SK-N-SH (cell line): ENCODE results near the gene ADTRP.

Source experiments
- EP300 ChIP-seq, 2 experiments: IDR thresholded peaks; 2 replicates each; pipeline versions ENCODE4 v1.4.0 to v1.6.1; 2012; ENCODE audit warnings: borderline replicate concordance in 1 of 2, low read depth in 1 of 2, low read length in 1 of 2
- EZH2phosphoT487 ChIP-seq: fragments of 200-600 bp; sonication (generic); IDR thresholded peaks from 2 replicates; pipeline ENCODE4 v1.6.1; 2017; ENCODE audit warnings: low read depth, mixed run types, mild to moderate bottlenecking, antibody characterized with exemption, moderate library complexity, borderline replicate concordance
- MEF2A ChIP-seq: IDR thresholded peaks from 2 replicates; pipeline ENCODE4 v1.4.0; 2012; ENCODE audit warnings: low read depth, borderline replicate concordance
- POLR2AphosphoS5 ChIP-seq: IDR thresholded peaks from 2 replicates; pipeline ENCODE4 v1.6.1; 2012; ENCODE audit warnings: low read depth, low read length
- REST ChIP-seq: IDR thresholded peaks from 2 replicates; pipeline ENCODE4 v1.6.1; 2012; ENCODE audit warnings: mild to moderate bottlenecking, low read depth, low read length, moderate library complexity
- SMC3 ChIP-seq: IDR thresholded peaks from 2 replicates; pipeline ENCODE4 v1.6.1; 2012; ENCODE audit warnings: low read depth, low read length, improper control_type of control experiment
- TAF1 ChIP-seq: IDR thresholded peaks from 2 replicates; pipeline ENCODE4 v1.6.1; 2012; ENCODE audit warnings: low read depth, mild to moderate bottlenecking, low read length, moderate library complexity, borderline replicate concordance
- TCF12 ChIP-seq: IDR thresholded peaks from 2 replicates; pipeline ENCODE4 v1.4.0; 2012
- TF ChIP-seq, protein P1 (sequence below): fragments of 200-600 bp; sonication (generic); IDR thresholded peaks from 2 replicates; pipeline ENCODE4 v1.6.1; 2017; ENCODE audit warnings: antibody characterized with exemption, mild to moderate bottlenecking, moderate library complexity
- TF ChIP-seq, protein P2 (sequence below): fragments of 150-350 bp; IDR thresholded peaks from 2 replicates; pipeline ENCODE4 v1.6.1; 2017; ENCODE audit warnings: antibody characterized with exemption, low read length, low read depth, borderline replicate concordance

- no peak for TF ChIP-seq POLR2AphosphoS5
- TF ChIP-seq, protein P1, sequence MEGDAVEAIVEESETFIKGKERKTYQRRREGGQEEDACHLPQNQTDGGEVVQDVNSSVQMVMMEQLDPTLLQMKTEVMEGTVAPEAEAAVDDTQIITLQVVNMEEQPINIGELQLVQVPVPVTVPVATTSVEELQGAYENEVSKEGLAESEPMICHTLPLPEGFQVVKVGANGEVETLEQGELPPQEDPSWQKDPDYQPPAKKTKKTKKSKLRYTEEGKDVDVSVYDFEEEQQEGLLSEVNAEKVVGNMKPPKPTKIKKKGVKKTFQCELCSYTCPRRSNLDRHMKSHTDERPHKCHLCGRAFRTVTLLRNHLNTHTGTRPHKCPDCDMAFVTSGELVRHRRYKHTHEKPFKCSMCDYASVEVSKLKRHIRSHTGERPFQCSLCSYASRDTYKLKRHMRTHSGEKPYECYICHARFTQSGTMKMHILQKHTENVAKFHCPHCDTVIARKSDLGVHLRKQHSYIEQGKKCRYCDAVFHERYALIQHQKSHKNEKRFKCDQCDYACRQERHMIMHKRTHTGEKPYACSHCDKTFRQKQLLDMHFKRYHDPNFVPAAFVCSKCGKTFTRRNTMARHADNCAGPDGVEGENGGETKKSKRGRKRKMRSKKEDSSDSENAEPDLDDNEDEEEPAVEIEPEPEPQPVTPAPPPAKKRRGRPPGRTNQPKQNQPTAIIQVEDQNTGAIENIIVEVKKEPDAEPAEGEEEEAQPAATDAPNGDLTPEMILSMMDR = no peak
- TF ChIP-seq TCF12 = no peak
- no peak for TF ChIP-seq EZH2phosphoT487
- TF ChIP-seq EP300 (IDR thresholded peaks at IDR 0.05; ENCODE audit: borderline replicate concordance in 1 of 2, low read depth in 1 of 2, low read length in 1 of 2) = no peak
- TF ChIP-seq TAF1 = no peak
- TF ChIP-seq MEF2A = no peak
- TF ChIP-seq, protein P2, sequence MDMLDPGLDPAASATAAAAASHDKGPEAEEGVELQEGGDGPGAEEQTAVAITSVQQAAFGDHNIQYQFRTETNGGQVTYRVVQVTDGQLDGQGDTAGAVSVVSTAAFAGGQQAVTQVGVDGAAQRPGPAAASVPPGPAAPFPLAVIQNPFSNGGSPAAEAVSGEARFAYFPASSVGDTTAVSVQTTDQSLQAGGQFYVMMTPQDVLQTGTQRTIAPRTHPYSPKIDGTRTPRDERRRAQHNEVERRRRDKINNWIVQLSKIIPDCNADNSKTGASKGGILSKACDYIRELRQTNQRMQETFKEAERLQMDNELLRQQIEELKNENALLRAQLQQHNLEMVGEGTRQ = no peak
- no peak for TF ChIP-seq SMC3
- no peak for TF ChIP-seq REST
Measured at GRCh38 chr6:11826779-11827178, 48.2 kb upstream of the ADTRP start.
